HepG2 (cell line): ENCODE data around the gene SCAPER. TPM values are rescaled to one million over a fixed set of nuclear protein-coding genes. Genes with fewer than 3 reads are reported as not detected.
"Not testable (repeated sequence)": the region's sequence is repeated elsewhere in the genome, so short reads cannot be mapped to it uniquely, and the experiment has no call there.

Experiments used
- ATAC-seq: fragments of 200-7000 bp; cut with Tn5 transposase; 3 replicates; pipeline ENCODE4 v1.9.1; 2020; ENCODE audit warnings: mild to moderate bottlenecking, moderate library complexity
- BruUV-seq: library from RNA; stranded (reverse); fragments of 400-500 nt; replicated peaks from 2 replicates; lab custom pipeline; 2021; lab: Mats Ljungman, UMichigan
- CTCF ChIA-PET: fragments of 300-600 bp; formaldehyde crosslinking; extraction: SDS; loops from one replicate; lab custom pipeline; 2021; ENCODE audit warnings: low total read pairs, inconsistent platforms, low intra/inter-chr PET ratio; lab: Yijun Ruan, JAX
- POLR2A ChIA-PET: fragments of 350-600 bp; sonication (Branson Sonifier 250); formaldehyde crosslinking; loops from one replicate; lab custom pipeline; 2020; ENCODE audit warnings: antibody characterized with exemption, inconsistent platforms; lab: Yijun Ruan, JAX
- DNase-seq: peaks from one replicate; pipeline ENCODE4 v3.0.0-alpha.2; 2015; ENCODE audit warnings: low spot score
- FAIRE-seq: peaks from 3 replicates; lab custom pipeline; 2011; peaks lifted over from hg19 to GRCh38; lab: Jason Lieb, UNC
- H2AFZ ChIP-seq: one replicate; pipeline ENCODE4 v1.6.1; 2011; ENCODE audit warnings: low read length, inconsistent platforms
- H3K27ac ChIP-seq: fragments of 300-600 bp; 3 replicates; pipeline ENCODE4 v1.8.0; 2011; ENCODE audit warnings: mixed run types, mild to moderate bottlenecking, mixed read lengths, low read length, inconsistent platforms; ENCODE audit not compliant: insufficient read depth; ENCODE audit errors: extremely low read length
- H3K27me3 ChIP-seq, 2 experiments: fragments of 200-600 bp in 1 of 2; 2 replicates in 1 of 2; 3 replicates in 1 of 2; pipeline versions ENCODE4 v1.6.0 to v1.8.0; 2011; ENCODE audit warnings: low read length in 2 of 2, mild to moderate bottlenecking in 2 of 2, moderate library complexity in 2 of 2, inconsistent platforms in 1 of 2; ENCODE audit not compliant: insufficient read depth in 2 of 2, control insufficient read depth in 1 of 2
- H3K36me3 ChIP-seq, 2 experiments: fragments of 200-600 bp in 1 of 2; replicated peaks in 1 of 2; 2 replicates in 1 of 2; 3 replicates in 1 of 2; pipeline versions ENCODE4 v1.5.1 to v1.8.0; 2011; ENCODE audit warnings: low read length in 2 of 2, inconsistent platforms in 1 of 2; ENCODE audit not compliant: insufficient read depth in 2 of 2, control insufficient read depth in 1 of 2
- H3K4me1 ChIP-seq: 2 replicates; pipeline ENCODE4 v1.5.1; 2012; ENCODE audit warnings: low read length, inconsistent platforms; ENCODE audit not compliant: insufficient read depth
- H3K4me2 ChIP-seq: 2 replicates; pipeline ENCODE4 v1.6.0; 2011; ENCODE audit warnings: low read depth, low read length, inconsistent platforms
- H3K4me3 ChIP-seq, 3 experiments: fragments of 200-600 bp in 1 of 3; sonication (generic), shearing (Covaris generic) in 1 of 3; replicated peaks in 1 of 3; 2 replicates each; pipeline ENCODE4 v1.5.1; 2011 to 2016; ENCODE audit warnings: low read length in 3 of 3, inconsistent platforms in 2 of 3, low read depth in 2 of 3, mild to moderate bottlenecking in 2 of 3, control low read depth in 1 of 3, mixed read lengths in 1 of 3; ENCODE audit not compliant: insufficient read depth in 1 of 3
- H3K79me2 ChIP-seq: one replicate; pipeline ENCODE4 v1.6.1; 2011; ENCODE audit warnings: low read length, inconsistent platforms; ENCODE audit not compliant: insufficient read depth
- H3K9ac ChIP-seq: 2 replicates; pipeline ENCODE4 v1.6.0; 2011; ENCODE audit warnings: mild to moderate bottlenecking, low read depth, low read length, inconsistent platforms; ENCODE audit not compliant: insufficient read depth
- H3K9me3 ChIP-seq: 2 replicates; pipeline ENCODE4 v1.5.1; 2012; ENCODE audit warnings: mild to moderate bottlenecking, low read length
- H4K20me1 ChIP-seq: 2 replicates; pipeline ENCODE4 v1.6.0; 2011; ENCODE audit warnings: inconsistent platforms, mild to moderate bottlenecking, low read length, moderate library complexity; ENCODE audit not compliant: insufficient read depth
- TOE1 ChIP-seq: sonication (generic); formaldehyde crosslinking; IDR thresholded peaks from 2 replicates; pipeline ENCODE4 v1.4.0; 2020; ENCODE audit warnings: mild to moderate bottlenecking, missing genetic modification reagents
- ZBTB20 ChIP-seq: sonication (generic); formaldehyde crosslinking; IDR thresholded peaks from 2 replicates; pipeline ENCODE4 v1.8.1; 2023; ENCODE audit warnings: missing genetic modification reagents, low read depth, mild to moderate bottlenecking, borderline replicate concordance
- ZNF615 ChIP-seq: sonication (generic); formaldehyde crosslinking; IDR thresholded peaks from 2 replicates; pipeline ENCODE4 v1.5.0; 2020; ENCODE audit warnings: mild to moderate bottlenecking, missing genetic modification reagents, borderline replicate concordance
- ZNF709 ChIP-seq: sonication (generic); formaldehyde crosslinking; IDR thresholded peaks from 2 replicates; pipeline ENCODE4 v1.5.0; 2020; ENCODE audit warnings: mild to moderate bottlenecking, missing genetic modification reagents
- WGBS: methylation state at CpG from one replicate; pipeline ENCODE4 v1.1.6; 2017; ENCODE audit warnings: low lambda C conversion rate; 5-methylcytosine and 5-hydroxymethylcytosine counted together
- in situ Hi-C: cut with HindIII; loops from 2 replicates; pipeline ENCODE4 v1.10.0; 2017; ENCODE audit warnings: low pct_unique_long_range_greater_than_20kb; ENCODE audit not compliant: extremely low pct_ligation_motif_present
- intact Hi-C: fragments of 100-400 bp; cut with micrococcal nuclease; formaldehyde crosslinking; loops from one replicate; pipeline ENCODE4 v1.10.0; 2022; ENCODE audit not compliant: unreplicated experiment
- polyA plus RNA-seq, 8 experiments: library from polyadenylated mRNA; depleted of rRNA in 3 of 8; stranded (reverse) in 7 of 8; unstranded in 1 of 8; fragments of >200 nt; fragmentation: Illumina TruSeq in 4 of 8; extraction: Trizol in 4 of 8; gene quantifications; 2 replicates each; pipeline versions ENCODE4 v1.2.1 to v1.2.3, GENCODE V29; 2011 to 2016; ENCODE audit warnings: low read depth in 4 of 8, missing spikeins in 1 of 8, mixed read lengths in 1 of 8; ENCODE audit not compliant: insufficient read depth in 1 of 8
- total RNA-seq, 5 experiments: library from RNA; depleted of rRNA; stranded (reverse); fragments of >200 nt; fragmentation: Illumina TruSeq; extraction: Trizol; gene quantifications; 2 replicates each; pipeline ENCODE4 v1.2.3, GENCODE V29; 2016; ENCODE audit warnings: low read depth in 1 of 5
- TF ChIP-seq, protein P1 (sequence below): sonication (generic); formaldehyde crosslinking; IDR thresholded peaks from 2 replicates; pipeline ENCODE4 v1.9.0; 2022; ENCODE audit warnings: low read depth, missing genetic modification reagents

SCAPER gene
- total and polyA plus RNA-seq, 2 of the 13 experiments (the other 11 are each of a cell fraction or from before 2014, with no cell fraction given) = 4.3 to 10.5 TPM

DNA sequence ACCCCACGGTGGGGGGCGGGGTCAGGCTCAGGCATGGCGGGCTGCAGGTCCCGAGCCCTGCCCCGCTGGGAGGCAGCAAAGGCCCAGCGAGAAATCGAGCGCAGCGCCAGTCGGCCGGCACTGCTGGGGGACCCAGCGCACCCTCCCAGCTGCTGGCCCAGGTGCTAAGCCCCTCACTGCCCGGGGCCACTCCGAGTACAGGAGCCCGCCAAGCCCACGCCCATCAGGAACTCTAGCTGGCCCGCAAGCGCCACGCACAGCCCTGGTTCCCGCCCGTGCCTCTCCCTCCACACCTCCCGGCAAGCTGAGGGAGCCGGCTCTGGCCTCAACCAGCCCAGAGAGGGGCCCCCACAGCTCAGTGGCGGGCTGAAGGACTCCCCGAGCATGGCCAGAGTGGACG, 29.2 kb downstream of the SCAPER start:
- POLR2A ChIA-PET = no interaction called here
- CTCF ChIA-PET = no interaction called here
- Histone ChIP-seq H4K20me1 (no peaks in the 10 kb centered on the region), H3K4me1 (no peaks in the 10 kb centered on the region), H3K36me3 (0 out of 5 replicates have a peak, but pooled peaks cover 0 to 2% of the 10 kb centered on the region in 2 experiments), H3K27me3 (no peaks in the 10 kb centered on the region), H3K27ac (no peak overlapping the region), H3K9ac (no peak overlapping the region), H3K4me3 (no peak overlapping the region), H3K4me2 (no peak overlapping the region), H3K79me2 (no peaks in the 10 kb centered on the region), H2AFZ (no peak overlapping the region), H3K9me3 (no peaks in the 10 kb centered on the region)
- WGBS = 98% methylated on average over 19 of the region's 26 CpGs
- ATAC-seq (no peak), DNase-seq (no peak), FAIRE-seq (no peak)
- BruUV-seq = no TSS peak
- no peak for TF ChIP-seq ZBTB20 (CRISPR knock-in tag)
- in situ Hi-C loops = no loop called here
- intact Hi-C loops = no loop called here

DNA sequence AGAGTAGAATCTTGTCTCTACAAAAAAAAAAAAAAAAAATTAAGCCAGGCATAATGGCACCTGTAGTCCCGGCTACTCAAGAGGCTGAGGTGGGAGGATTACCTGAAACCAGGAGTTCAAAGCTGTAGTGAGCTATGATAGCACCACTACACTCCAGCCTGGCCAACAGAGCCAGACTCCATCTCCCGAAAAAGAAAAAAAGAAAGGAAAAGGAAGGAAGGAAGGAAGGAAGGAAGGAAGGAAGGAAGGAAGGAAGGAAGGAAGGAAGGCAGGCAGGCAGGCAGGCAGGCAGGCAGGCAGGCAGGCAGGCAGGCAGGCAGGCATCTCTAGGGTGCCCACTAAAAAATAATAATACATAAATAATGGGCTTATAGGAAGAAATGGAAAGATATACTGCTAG, 32.1 kb downstream of the SCAPER start:
- H3K4me1 ChIP-seq, H2AFZ ChIP-seq, DNase-seq, H3K27ac ChIP-seq, H4K20me1 ChIP-seq, H3K9me3 ChIP-seq, BruUV-seq, H3K4me3 ChIP-seq, H3K79me2 ChIP-seq, CTCF ChIA-PET, H3K9ac ChIP-seq, FAIRE-seq, intact Hi-C loops, in situ Hi-C loops, POLR2A ChIA-PET, H3K4me2 ChIP-seq, H3K27me3 ChIP-seq, H3K36me3 ChIP-seq, ATAC-seq: not testable (repeated sequence)
- 90% methylated on average over 2 of the region's 2 CpGs for WGBS

DNA sequence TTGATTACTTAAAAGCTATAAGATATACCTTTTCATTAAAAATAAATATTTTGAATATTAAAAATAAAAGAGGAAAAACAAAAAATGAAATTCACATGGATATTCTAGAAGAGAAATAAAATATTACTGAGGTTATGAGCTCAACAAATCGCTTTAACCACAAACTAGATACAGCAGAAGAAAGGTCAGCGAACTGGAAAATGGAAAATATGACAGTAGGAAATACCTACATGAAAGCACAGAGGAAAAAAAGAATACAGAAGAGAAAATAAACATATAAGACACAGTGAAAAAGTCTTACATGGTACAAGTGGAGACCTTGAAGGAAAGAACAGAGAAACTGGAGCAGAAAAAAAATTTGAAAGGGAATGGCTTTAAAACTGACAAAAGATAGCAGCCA, 33.2 kb downstream of the SCAPER start:
- intact Hi-C loops (no loop called here), in situ Hi-C loops (no loop called here)
- Histone ChIP-seq H4K20me1 (no peaks in the 10 kb centered on the region), H3K4me2 (no peak overlapping the region), H3K27me3 (no peaks in the 10 kb centered on the region), H3K27ac (no peak overlapping the region), H3K4me1 (no peaks in the 10 kb centered on the region), H2AFZ (no peak overlapping the region), H3K79me2 (no peaks in the 10 kb centered on the region), H3K9me3 (no peaks in the 10 kb centered on the region), H3K4me3 (no peak overlapping the region), H3K9ac (no peak overlapping the region), H3K36me3 (0 out of 5 replicates have a peak, but pooled peaks cover 0 to 2% of the 10 kb centered on the region in 2 experiments)
- no peak for FAIRE-seq
- CTCF ChIA-PET = no interaction called here
- no peak for ATAC-seq
- WGBS = 94% methylated on average over 2 of the region's 2 CpGs
- no peak for DNase-seq
- POLR2A ChIA-PET = no interaction called here
- BruUV-seq = no TSS peak
- TF ChIP-seq ZNF615 = no peak
- TF ChIP-seq, protein P1, sequence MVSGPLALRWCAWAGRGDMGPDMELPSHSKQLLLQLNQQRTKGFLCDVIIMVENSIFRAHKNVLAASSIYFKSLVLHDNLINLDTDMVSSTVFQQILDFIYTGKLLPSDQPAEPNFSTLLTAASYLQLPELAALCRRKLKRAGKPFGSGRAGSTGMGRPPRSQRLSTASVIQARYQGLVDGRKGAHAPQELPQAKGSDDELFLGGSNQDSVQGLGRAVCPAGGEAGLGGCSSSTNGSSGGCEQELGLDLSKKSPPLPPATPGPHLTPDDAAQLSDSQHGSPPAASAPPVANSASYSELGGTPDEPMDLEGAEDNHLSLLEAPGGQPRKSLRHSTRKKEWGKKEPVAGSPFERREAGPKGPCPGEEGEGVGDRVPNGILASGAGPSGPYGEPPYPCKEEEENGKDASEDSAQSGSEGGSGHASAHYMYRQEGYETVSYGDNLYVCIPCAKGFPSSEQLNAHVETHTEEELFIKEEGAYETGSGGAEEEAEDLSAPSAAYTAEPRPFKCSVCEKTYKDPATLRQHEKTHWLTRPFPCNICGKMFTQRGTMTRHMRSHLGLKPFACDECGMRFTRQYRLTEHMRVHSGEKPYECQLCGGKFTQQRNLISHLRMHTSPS (CRISPR knock-in tag) = no peak
- TF ChIP-seq ZNF709 = no peak
- no peak for TF ChIP-seq TOE1 (CRISPR knock-in tag)
